GM12875 (cell line): Measurements from ENCODE around the gene CELF6.
A peak's percentile ranks its signal among the peaks of the same experiment; 100 is the strongest.

Experiments
- H3K4me3 ChIP-seq: one replicate; pipeline ENCODE4 v1.5.1; 2011; ENCODE audit warnings: low read depth, low read length, control low read depth
- TF ChIP-seq, protein P1 (sequence below): IDR thresholded peaks from 2 replicates; pipeline ENCODE4 v1.5.1; 2011; ENCODE audit warnings: low read depth, mild to moderate bottlenecking, control low read depth, inconsistent platforms, low read length, moderate library complexity, borderline replicate concordance; ENCODE audit not compliant: insufficient read depth

The CELF6 gene

DNA sequence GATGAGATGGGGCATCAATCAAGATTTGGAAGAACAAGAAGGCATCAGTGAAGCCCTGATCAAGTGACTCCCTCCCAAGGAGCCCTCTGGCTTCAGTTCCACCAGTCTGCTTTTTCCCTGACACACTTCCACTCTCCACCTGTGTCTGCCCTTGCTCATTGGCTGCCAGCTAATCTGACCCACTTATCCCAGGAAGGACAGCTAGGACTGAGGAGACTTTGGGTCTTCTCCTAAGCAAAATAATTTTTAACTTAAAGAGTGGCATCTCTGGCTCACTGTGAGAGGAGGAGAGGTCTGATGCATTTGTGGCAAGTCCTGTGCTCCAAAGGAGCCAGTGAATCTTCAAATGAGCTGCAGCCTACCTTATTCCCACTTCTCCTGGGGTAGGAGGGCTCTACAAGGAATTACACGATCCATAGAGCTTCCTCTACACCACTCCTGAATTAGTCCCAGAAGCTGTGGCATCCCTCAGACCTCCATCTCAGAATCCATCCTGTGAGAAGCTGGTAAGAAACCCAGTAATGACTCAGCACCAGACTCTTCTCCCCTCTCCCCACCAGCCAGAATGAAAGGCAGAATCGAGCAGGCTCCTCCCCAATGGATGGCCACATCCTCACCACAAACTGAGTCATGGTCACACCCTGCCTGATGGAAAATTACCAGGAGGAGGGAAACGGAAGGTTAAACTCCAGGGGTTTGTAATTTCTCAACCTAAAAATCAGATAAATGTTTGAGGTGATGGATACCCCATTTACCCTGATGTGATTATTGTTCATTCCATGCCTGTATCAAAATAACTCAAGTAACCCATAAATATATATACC, 82.7 kb downstream of the CELF6 start:
- TF ChIP-seq, protein P1, sequence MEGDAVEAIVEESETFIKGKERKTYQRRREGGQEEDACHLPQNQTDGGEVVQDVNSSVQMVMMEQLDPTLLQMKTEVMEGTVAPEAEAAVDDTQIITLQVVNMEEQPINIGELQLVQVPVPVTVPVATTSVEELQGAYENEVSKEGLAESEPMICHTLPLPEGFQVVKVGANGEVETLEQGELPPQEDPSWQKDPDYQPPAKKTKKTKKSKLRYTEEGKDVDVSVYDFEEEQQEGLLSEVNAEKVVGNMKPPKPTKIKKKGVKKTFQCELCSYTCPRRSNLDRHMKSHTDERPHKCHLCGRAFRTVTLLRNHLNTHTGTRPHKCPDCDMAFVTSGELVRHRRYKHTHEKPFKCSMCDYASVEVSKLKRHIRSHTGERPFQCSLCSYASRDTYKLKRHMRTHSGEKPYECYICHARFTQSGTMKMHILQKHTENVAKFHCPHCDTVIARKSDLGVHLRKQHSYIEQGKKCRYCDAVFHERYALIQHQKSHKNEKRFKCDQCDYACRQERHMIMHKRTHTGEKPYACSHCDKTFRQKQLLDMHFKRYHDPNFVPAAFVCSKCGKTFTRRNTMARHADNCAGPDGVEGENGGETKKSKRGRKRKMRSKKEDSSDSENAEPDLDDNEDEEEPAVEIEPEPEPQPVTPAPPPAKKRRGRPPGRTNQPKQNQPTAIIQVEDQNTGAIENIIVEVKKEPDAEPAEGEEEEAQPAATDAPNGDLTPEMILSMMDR, result no peak
- peak overlapping the region; percentile 24 for H3K4me3 ChIP-seq

DNA sequence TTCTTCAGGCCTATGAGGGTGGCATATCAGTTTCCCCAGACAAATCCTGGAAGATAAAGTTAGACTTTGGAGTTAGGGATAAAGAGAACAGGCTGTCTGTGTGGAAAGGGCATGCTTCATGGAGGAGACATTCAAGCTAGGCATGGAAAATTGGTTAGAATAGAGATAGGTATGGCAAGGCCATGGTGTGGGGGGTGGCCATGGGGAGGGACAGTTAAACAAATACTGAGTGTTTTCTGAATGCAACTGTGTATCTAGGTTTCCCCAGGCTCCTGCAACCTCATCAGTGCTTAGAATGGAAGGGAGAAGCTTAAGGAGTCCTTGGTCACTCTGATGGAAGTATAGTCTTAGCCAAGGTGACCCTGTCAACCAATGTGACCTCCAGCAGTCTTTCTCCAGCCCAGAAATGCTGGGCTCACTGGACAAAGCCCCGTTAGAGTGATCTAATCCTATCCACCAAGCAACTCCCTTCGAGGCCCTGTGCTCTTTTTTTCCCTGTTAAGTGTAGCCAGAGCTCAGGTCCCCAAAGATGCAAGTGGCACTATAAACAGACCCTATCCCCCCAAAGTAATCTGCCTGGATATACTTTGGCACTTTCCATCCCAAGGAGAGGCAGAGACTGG, 83.5 kb downstream of the CELF6 start:
- H3K4me3 ChIP-seq, result no peak overlapping the region
- TF ChIP-seq, protein P1, result no peak

DNA sequence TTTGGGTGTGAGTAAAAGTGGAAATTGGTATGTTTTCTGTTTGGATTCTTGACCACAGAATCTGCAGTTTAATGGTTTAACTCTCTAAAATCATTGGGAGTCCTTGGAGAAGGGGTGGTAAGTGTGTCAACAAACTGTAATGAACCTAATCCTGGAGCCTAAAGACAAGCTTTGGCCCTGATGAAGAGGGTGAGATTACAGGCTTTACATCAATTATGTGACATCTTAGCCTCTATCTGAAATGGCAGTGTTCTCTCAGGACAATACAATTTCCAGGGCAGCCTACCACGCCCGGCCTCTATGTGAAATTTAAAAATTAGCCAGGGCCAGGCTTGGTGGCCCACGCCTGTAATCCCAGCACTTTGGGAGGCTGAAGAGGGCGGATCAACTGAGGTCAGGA, 84.7 kb downstream of the CELF6 start:
- no peak overlapping the region for H3K4me3 ChIP-seq
- TF ChIP-seq, protein P1, result no peak
